22Rv1 (cell line): Measurements from ENCODE around the gene PDGFRB.

Source experiments
- ZFX ChIP-seq: fragments of 450-650 bp; IDR thresholded peaks from 2 replicates; pipeline ENCODE4 v1.6.1; 2017; ENCODE audit warnings: antibody characterized with exemption, borderline replicate concordance
- TF ChIP-seq, protein P1 (sequence below): fragments of 450-650 bp; IDR thresholded peaks from 2 replicates; pipeline ENCODE4 v1.5.1; 2017; ENCODE audit warnings: mild to moderate bottlenecking

DNA sequence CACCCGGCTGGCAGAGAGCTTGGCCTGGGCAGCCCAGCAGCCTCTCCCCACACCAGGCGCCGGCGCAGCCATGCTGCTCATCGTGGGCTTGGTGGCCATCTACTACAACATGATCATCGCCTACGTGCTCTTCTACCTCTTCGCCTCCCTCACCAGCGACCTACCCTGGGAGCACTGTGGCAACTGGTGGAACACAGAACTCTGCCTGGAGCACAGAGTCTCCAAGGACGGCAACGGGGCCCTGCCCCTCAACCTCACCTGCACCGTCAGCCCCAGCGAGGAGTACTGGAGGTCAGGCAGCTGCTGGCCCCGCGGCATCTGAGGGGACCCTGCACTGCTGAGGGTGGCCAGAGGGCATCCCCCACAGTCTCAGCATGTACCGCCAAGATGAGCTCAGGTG is 41.3 kb upstream of the PDGFRB start:
- TF ChIP-seq, protein P1, sequence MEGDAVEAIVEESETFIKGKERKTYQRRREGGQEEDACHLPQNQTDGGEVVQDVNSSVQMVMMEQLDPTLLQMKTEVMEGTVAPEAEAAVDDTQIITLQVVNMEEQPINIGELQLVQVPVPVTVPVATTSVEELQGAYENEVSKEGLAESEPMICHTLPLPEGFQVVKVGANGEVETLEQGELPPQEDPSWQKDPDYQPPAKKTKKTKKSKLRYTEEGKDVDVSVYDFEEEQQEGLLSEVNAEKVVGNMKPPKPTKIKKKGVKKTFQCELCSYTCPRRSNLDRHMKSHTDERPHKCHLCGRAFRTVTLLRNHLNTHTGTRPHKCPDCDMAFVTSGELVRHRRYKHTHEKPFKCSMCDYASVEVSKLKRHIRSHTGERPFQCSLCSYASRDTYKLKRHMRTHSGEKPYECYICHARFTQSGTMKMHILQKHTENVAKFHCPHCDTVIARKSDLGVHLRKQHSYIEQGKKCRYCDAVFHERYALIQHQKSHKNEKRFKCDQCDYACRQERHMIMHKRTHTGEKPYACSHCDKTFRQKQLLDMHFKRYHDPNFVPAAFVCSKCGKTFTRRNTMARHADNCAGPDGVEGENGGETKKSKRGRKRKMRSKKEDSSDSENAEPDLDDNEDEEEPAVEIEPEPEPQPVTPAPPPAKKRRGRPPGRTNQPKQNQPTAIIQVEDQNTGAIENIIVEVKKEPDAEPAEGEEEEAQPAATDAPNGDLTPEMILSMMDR, result no peak
- no peak for TF ChIP-seq ZFX
